Measurements from ENCODE around the gene PDXDC1. TPM values are rescaled to one million over a fixed set of nuclear protein-coding genes. Genes with fewer than 3 reads are reported as not detected.
"Not testable (repeated sequence)": the region's sequence is repeated elsewhere in the genome, so short reads cannot be mapped to it uniquely, and the experiment has no call there.

PDXDC1 gene
- total RNA-seq, 2 donors from 2014 or later = 68.9 to 70.2 TPM

DNA sequence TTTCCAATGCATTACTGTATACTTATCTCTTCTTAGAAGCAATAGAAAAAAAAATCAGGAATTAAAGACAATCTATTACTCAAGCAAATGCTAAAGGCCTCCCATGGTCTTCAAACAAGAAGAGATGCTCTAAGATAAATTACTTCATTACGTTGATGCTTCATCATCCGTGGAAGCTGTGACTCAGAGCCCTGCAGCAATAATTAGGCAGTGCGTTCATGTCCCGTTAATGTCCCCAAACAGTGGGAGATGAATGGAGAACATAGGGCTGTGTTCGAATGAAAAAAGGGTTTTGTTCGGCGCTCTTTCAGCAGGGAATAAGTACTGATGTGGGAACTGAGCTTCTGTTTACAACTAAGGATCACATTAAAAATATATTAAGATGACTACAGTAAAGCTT is 15.9 kb upstream of the PDXDC1 start:
- H3K9me3 Mint-ChIP-seq = no peaks in the 10 kb centered on the region
- ATAC-seq (no peak), DNase-seq (ENCODE audit: low spot score) (no peak)
- no peaks in the 10 kb centered on the region for H3K36me3 Mint-ChIP-seq
- H3K27me3 Mint-ChIP-seq = peaks cover 6 to 16% of the 10 kb centered on the region in 2 donors
- H3K4me1 Mint-ChIP-seq (ENCODE audit: low read depth in 2 of 2) = no peaks in the 10 kb centered on the region
- no peak overlapping the region for H3K27ac Mint-ChIP-seq
- no peak overlapping the region for H3K4me3 Mint-ChIP-seq

DNA sequence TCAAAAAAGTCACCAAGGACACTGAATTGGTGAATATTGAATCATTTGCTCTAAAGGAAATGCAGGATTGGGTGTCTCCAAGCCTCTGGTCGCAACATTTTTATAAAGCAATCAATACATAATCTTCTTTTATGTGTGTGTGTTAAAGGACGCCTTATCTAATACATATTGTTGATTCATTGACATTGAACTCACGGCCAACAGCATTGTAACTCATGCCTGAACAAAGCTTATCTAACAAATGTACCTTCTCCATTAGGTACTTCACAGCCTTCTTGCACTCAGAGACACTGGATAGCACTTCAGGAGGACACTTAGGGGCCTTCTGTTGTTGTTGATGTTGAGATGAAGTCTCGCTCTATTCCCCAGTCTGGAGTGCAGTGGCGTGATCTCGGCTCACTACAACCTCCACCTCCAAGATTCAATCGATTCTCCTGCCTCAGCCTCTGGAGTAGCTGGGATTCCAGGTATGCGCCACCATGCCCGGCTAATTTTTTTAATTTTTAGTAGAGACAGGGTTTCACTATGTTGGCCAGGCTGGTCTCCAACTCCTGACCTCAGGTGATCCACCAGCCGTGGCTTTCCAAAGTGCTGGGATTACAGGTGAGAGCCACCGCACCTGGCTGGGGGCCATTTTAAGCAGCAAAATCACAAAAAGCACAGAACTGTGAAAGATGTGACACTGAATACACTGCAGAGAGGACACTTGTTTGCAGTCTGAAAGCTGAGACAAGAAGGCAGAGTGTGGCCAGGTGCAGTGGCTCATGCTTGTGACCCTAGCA is 13.2 kb upstream of the PDXDC1 start:
- no peak overlapping the region for H3K4me3 Mint-ChIP-seq

DNA sequence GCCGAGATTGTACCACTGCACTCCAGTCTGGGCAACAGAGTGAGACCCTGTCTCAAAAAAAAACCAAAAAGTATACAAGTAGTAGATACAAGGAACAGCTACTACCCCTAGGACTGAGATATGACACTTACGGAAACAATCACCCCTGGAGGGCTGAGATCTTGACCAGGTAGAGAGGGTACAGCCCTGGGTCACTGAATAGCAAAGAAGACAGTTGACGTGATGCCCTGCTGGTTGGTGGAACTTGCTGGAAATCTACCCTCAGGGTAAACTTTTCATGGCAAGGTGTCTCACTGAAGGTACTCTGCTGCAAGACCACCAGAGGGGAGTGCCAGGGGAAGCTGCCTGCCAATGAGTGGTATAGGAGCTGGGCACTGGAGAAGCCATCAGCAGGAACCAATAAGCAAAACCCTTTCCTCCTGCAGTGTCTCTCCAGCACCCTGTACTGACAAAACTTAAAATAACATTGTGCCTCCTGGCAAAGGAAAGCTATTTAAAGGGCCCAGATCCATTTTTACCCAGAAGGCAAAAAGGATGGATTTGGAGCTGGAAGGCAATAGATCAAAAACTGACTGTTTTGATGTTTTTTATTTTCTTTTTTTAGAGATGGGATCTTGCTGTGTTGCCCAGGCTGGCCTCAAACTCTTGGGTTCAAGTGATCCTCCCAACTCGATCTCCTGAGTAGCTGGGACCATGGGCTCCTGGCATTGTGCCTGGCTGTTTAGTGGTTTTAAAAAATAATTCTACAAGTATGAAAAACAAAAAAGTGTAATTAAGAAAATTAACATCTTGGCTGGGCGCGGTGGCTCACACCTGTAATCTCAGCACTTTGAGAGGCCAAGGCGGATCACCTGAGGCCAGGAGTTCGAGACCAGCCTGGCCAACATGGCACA is 11.3 kb upstream of the PDXDC1 start:
- H3K4me3 Mint-ChIP-seq = no peak overlapping the region
- H3K27ac Mint-ChIP-seq = no peak overlapping the region
- DNase-seq (ENCODE audit: low spot score) (no peak), ATAC-seq (no peak)
- H3K4me1 Mint-ChIP-seq (ENCODE audit: low read depth in 2 of 2) = no peaks in the 10 kb centered on the region
- H3K9me3 Mint-ChIP-seq = no peaks in the 10 kb centered on the region
- H3K27me3 Mint-ChIP-seq = peaks cover 6 to 16% of the 10 kb centered on the region in 2 donors
- H3K36me3 Mint-ChIP-seq = no peaks in the 10 kb centered on the region

More for the DNA sequence above, 13.2 kb upstream of the PDXDC1 start:
- no peaks in the 10 kb centered on the region for H3K9me3 Mint-ChIP-seq
- no peaks in the 10 kb centered on the region for H3K4me1 Mint-ChIP-seq (ENCODE audit: low read depth in 2 of 2)
- H3K27me3 Mint-ChIP-seq = peaks cover 6 to 16% of the 10 kb centered on the region in 2 donors
- ATAC-seq = no peak
- no peak for DNase-seq (ENCODE audit: low spot score)
- H3K27ac Mint-ChIP-seq = no peak overlapping the region
- no peaks in the 10 kb centered on the region for H3K36me3 Mint-ChIP-seq

DNA sequence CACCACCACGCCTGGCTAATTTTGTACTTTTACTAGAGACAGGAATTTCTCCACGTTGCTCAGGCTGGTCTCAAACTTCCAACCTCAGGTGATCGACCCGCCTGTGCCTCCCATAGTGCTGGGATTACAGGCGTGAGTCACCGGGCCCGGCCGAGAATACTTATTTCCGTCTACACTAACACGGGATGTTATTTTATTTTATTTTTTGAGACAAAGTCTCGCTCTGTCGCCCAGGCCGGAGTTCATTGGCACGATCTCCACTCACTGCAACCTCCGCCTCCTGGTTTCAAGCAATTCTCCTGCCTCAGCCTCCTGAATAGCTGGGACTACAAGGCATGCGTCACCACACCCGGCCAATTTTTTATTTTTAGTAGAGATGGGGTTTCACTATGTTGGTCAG is 9.5 kb upstream of the PDXDC1 start:
- Mint-ChIP-seq H3K4me1 (ENCODE audit: low read depth in 2 of 2) (no peaks in the 10 kb centered on the region), H3K9me3 (no peaks in the 10 kb centered on the region), H3K36me3 (no peaks in the 10 kb centered on the region), H3K4me3 (no peak overlapping the region), H3K27ac (no peak overlapping the region), H3K27me3 (peaks cover 6 to 16% of the 10 kb centered on the region in 2 donors)
- ATAC-seq (no peak), DNase-seq (ENCODE audit: low spot score) (no peak)

DNA sequence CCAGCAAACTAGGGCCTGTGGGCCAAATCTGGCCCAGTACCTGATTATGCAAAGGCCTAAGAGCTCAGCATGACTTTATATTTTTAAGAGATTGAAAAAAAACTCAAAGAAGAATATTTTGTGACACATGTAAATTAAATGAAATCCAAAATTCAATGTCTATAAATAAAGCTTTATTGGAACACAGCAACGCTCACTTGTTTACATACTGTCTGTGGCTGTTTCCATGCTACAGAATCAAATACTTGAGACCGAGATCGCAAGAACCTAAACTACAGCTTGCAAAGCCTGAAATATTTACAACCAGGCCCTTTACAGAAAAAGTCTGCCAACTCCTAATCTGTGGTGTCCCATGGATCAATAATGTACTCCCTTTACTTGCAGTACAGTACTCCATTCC is 5.0 kb upstream of the PDXDC1 start:
- H3K4me3 Mint-ChIP-seq, H3K36me3 Mint-ChIP-seq: not testable (repeated sequence)

DNA sequence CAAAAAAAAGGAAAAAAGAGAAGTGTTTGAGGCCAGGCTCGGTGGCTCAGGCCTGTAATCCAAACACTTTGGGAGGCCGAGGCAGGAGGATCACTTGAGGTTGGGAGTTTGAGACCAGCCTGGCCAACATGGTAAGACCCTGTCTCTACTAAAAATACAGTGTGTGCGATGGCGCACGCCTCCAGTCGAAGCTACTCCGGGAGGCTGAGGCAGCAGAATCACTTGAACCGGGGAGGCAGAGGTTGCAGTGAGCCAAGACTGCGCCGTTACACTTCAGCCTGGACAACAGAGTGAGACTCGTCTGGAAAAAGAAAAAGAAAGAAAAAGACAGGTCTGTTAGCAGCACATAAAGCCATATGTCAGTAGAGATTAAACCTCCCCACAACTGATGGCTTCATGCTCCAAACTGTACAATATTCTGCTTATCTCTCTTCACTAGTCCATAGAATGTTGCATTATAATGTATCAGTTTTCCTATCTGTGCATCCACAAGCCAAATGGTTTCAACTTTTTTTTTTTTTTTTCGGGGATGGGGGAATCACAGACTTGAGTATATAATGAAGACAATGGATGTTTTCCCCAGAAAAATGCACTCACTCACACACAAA is 3.1 kb upstream of the PDXDC1 start:
- H3K4me1 Mint-ChIP-seq (ENCODE audit: low read depth in 2 of 2); H3K27me3 Mint-ChIP-seq; H3K36me3 Mint-ChIP-seq; H3K9me3 Mint-ChIP-seq; ATAC-seq; DNase-seq (ENCODE audit: low spot score); H3K4me3 Mint-ChIP-seq; H3K27ac Mint-ChIP-seq: not testable (repeated sequence)

More for the DNA sequence above, 5.0 kb upstream of the PDXDC1 start:
- H3K27ac Mint-ChIP-seq; ATAC-seq; DNase-seq (ENCODE audit: low spot score); H3K4me1 Mint-ChIP-seq (ENCODE audit: low read depth in 2 of 2); H3K9me3 Mint-ChIP-seq; H3K27me3 Mint-ChIP-seq: not testable (repeated sequence)

DNA sequence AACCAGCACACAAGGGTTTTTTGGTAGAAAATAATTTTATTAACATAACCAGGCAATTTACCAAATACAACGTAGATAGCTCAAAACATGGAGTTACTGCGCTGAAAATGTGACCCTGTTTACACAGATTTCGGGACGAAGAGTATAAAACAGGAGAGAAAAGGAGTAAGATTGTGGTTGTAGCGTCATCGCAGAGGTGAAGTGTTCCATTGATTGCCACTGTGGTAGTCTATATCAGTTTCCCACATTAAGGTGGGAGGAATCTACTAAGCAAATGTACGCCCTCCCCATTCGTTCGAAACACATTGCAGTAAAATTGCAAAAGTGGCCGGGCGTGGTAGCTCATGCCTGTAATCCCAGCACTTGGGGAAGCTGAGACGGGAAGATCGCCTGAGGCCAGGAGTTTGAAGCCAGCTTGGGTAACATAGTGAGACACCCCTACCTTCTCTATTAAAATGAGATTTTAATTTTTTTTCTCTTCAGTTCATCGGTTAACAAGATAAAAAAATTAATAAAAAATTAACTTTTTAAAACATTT is 972 bp upstream of the PDXDC1 start:
- not testable (repeated sequence) for H3K9me3 Mint-ChIP-seq; H3K36me3 Mint-ChIP-seq; H3K27me3 Mint-ChIP-seq; DNase-seq (ENCODE audit: low spot score); ATAC-seq
- Mint-ChIP-seq H3K4me1 (ENCODE audit: low read depth in 2 of 2) (peaks cover 10% of the 10 kb centered on the region in 2 donors), H3K4me3 (peak overlapping the region; percentile 79), H3K27ac (peak overlapping the region; percentile 62 to 80)

DNA sequence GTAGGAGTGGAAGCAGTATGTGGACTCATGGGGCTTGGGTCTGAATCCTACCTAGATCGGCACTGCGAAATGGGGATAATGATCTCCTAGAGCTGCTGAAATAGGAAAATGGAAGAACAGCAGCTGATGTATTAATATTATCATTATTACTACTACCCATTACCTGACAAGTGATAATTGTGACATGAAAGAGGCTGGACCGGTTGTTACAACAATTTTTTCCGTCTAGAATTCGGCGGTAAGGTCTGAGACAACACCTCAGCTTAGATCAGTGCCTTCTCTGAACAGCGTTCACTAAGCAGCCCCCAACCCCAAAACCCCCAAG is 533 bp upstream of the PDXDC1 start:
- H3K27ac Mint-ChIP-seq = peak overlapping the region; percentile 62 to 80
- H3K9me3 Mint-ChIP-seq; ATAC-seq; DNase-seq (ENCODE audit: low spot score); H3K36me3 Mint-ChIP-seq; H3K27me3 Mint-ChIP-seq: not testable (repeated sequence)
- peak overlapping the region; percentile 79 for H3K4me3 Mint-ChIP-seq
- peaks cover 10% of the 10 kb centered on the region in 2 donors for H3K4me1 Mint-ChIP-seq (ENCODE audit: low read depth in 2 of 2)

DNA sequence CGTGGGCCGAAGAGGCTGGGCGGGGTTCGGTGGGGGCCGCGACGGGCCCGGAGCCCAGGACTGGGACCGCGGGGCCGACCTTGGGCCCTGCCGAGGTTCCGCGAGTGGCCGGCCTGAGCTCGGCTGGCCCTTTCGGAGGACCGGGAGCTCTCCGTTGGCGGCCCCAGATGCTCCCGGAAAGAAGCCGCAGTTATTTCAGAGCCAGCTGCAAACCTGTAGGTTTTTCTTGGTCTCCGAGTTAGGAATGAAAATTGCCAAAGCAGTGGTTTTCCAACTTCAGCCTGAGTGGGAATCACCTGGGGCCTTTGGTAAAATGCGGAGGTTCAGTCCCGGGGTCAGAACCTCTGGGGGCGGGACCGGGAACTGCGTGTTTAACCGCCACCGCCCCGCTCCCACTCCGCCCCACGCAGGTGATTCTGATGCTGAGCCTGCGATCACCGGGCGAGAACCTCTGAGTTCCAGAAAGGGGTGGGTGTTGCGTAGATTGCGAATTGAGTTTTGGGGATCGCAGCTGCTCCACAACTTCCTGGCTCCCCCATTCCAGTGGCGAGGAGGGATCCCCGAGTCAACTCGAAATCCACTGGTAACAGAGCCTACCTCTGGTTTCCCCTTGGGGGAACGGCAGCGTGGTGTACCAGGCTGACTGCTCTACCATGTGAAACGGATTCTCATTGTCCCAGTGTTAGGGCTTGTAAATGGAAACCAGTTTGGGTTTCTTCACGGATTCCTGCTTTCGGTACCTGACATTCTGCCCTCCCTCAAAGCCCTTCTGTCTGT is 780 bp downstream of the PDXDC1 start:
- H3K4me1 Mint-ChIP-seq (ENCODE audit: low read depth in 2 of 2) = peaks cover 10% of the 10 kb centered on the region in 2 donors
- H3K9me3 Mint-ChIP-seq, ATAC-seq, H3K36me3 Mint-ChIP-seq, H3K27me3 Mint-ChIP-seq: not testable (repeated sequence)
- H3K27ac Mint-ChIP-seq = peak overlapping the region in 1 of 2 donors; percentile 62
- peak; percentile 66 for DNase-seq (ENCODE audit: low spot score)
- H3K4me3 Mint-ChIP-seq = peak overlapping the region; percentile 81

DNA sequence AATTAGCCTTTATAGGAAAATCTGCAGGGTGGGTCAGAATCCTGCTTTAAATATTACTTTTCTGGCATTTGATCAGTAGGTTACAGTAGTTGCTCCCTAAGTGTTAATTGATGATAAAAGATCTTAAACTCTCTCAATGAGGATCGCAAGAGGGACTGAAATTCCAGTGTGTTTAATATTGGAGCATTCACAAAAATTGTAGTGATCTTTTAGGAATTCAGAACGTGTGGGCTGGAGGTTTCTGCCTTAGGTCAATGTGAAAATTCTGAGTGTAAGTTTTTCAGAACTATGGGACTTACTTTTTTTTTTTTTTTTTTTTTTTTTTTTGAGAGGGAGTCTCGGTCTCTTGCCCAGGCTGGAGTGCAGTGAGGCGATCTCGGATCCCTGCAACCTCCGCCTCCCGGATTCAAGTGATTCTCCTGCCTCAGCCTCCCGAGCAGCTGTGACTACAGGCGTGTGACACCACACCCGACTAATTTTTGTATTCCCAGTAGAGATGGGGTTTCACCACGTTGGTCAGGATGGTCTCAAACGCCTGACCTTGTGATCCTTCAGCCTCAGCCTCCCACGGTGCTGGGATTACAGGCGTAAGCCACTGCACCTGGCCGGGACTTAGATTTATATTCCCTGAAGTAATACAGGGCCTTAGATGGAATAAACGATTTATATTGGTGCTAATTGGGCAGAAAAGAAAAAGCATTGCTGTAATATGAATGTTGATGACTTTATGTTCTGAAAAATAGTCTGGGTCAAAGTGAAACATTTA is 2.3 kb downstream of the PDXDC1 start:
- not testable (repeated sequence) for H3K36me3 Mint-ChIP-seq; H3K9me3 Mint-ChIP-seq; ATAC-seq; H3K27me3 Mint-ChIP-seq; H3K27ac Mint-ChIP-seq; DNase-seq (ENCODE audit: low spot score)
- Mint-ChIP-seq H3K4me1 (ENCODE audit: low read depth in 2 of 2) (peaks cover 10 to 13% of the 10 kb centered on the region in 2 donors), H3K4me3 (peak overlapping the region; percentile 81)

DNA sequence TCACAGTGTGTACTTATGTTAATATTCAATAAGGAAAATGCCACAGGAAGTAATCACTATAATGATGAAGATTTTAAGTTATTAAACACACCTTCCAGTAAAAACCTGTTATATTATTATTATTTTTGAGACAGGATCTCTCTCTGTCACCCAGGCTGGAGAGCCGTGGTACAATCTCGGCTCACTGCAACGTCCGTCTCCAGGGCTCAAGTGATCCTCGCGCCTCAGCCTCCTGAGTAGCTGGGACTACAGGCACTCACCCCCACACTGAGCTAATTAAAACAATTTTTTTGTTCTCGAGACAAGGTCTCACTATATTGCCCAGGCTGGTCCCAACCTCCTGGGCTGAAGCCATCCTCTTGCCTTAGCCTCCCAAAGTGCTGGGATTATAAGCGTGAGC is 3.5 kb downstream of the PDXDC1 start:
- H3K4me3 Mint-ChIP-seq; H3K36me3 Mint-ChIP-seq; H3K27me3 Mint-ChIP-seq; H3K9me3 Mint-ChIP-seq; ATAC-seq; H3K27ac Mint-ChIP-seq; DNase-seq (ENCODE audit: low spot score): not testable (repeated sequence)
- H3K4me1 Mint-ChIP-seq (ENCODE audit: low read depth in 2 of 2) = peaks cover 10 to 14% of the 10 kb centered on the region in 2 donors

DNA sequence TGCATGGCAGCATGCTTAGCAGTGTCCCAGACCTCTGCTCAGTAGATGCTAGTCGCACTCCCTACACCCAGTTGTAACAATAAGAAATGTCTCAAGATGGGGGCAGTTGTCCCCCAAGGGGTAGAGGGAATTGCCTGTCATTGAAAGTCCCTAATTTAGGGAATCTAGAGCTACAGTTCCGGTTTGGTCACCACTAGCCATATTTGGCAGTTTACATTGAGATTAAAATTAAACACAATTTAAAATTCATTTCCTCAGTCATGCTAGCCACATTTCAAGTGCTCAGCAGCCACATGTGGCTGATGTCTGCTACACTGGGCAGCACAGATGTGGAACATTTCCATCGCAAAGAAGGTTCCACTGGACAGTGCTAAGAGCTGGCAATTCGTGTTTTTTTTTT is 4.1 kb downstream of the PDXDC1 start:
- peaks cover 10 to 14% of the 10 kb centered on the region in 2 donors for H3K4me1 Mint-ChIP-seq (ENCODE audit: low read depth in 2 of 2)
- not testable (repeated sequence) for H3K9me3 Mint-ChIP-seq, H3K27ac Mint-ChIP-seq

More for the DNA sequence above, 4.1 kb downstream of the PDXDC1 start:
- not testable (repeated sequence) for DNase-seq (ENCODE audit: low spot score); H3K27me3 Mint-ChIP-seq; H3K4me3 Mint-ChIP-seq; ATAC-seq; H3K36me3 Mint-ChIP-seq

All from natural killer cell treated with Interleukin-12 subunit alpha and Interleukin-12 subunit beta and Interleukin-15 and Interleukin-18, amount 100 ng/mL, for 72 hours (primary cell).